Nephron (organoid): ENCODE measurements around the gene PRKCA.
"Not testable (repeated sequence)": the region's sequence is repeated elsewhere in the genome, so short reads cannot be mapped to it uniquely, and the experiment has no call there.

Experiments used
- H3K27ac Mint-ChIP-seq, 3 experiments: 2 replicates each; pipeline ENCODE4 v1.8.0; 2020; ENCODE audit warnings: mixed read lengths in 3 of 3, mild to moderate bottlenecking in 2 of 3, moderate library complexity in 1 of 3
- H3K27me3 Mint-ChIP-seq: 2 replicates; pipeline ENCODE4 v1.8.0; 2021; ENCODE audit warnings: low read depth, mild to moderate bottlenecking, moderate library complexity, mixed read lengths
- H3K36me3 Mint-ChIP-seq: 2 replicates; pipeline ENCODE4 v1.8.0; 2020; ENCODE audit warnings: low read depth, mixed read lengths
- H3K4me1 Mint-ChIP-seq: 2 replicates; pipeline ENCODE4 v1.8.0; 2020; ENCODE audit warnings: mixed read lengths
- H3K4me3 Mint-ChIP-seq, 3 experiments: 2 replicates each; pipeline ENCODE4 v1.8.0; 2020; ENCODE audit warnings: mild to moderate bottlenecking in 3 of 3, mixed read lengths in 3 of 3, moderate library complexity in 2 of 3
- H3K9me3 Mint-ChIP-seq: 2 replicates; pipeline ENCODE4 v1.8.0; 2020; ENCODE audit warnings: mixed read lengths
- TF ChIP-seq, protein P1 (sequence below), 3 experiments: fragments of 200-600 bp; sonication (generic); IDR thresholded peaks; one replicate each; pipeline ENCODE4 v1.5.0; 2021; ENCODE audit warnings: antibody characterized with exemption in 3 of 3; ENCODE audit not compliant: unreplicated experiment in 3 of 3

The PRKCA gene

DNA sequence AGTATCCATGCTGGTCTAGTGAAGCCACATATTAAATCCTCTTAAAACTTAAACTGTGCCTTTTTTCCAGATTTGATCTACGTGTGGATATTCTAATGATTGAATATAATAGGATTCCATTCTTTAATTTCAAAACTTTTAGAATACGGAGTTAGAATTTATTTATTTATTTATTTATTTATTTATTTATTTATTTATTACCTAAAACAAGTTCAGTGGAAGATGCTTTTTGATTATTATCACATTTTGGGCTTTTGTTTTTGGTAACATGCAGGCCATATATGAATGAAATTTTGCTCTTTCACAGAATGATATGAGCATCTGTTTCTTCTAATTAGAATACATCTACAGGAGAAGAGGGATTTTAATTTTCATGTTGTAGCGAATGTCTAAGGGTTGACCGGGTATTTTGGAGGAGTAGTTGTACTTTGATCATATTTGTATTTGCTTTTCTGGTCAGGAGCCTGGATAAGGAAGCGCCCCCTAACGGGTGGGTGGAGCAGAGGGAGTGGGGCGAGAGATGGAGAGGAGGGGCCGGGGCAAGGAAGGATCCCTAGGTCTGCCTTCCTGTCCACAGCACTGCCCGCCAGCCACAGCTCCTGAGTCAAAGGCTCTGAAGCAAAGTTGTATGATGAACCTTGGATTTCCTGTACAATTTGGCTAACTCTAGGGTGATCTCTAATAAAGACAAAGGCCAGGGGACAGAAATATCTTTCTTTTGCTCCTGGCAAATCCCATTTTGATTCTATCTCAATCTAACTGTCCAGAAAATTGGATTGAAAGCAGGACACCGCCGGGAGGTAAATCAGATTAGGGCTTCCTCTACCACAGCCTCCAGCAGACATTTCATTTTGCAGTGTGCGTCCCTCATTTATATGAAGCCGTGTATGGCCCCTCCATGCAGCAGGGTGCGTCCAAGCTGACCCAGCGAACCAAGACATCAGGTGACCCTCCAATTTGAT lies 149.1 kb downstream of the PRKCA start:
- Mint-ChIP-seq H3K36me3 (no peaks in the 10 kb centered on the region), H3K4me3 (no peak overlapping the region), H3K27ac (no peak overlapping the region), H3K27me3 (no peaks in the 10 kb centered on the region), H3K4me1 (peaks cover 11% of the 10 kb centered on the region), H3K9me3 (no peaks in the 10 kb centered on the region)
- TF ChIP-seq, protein P1, sequence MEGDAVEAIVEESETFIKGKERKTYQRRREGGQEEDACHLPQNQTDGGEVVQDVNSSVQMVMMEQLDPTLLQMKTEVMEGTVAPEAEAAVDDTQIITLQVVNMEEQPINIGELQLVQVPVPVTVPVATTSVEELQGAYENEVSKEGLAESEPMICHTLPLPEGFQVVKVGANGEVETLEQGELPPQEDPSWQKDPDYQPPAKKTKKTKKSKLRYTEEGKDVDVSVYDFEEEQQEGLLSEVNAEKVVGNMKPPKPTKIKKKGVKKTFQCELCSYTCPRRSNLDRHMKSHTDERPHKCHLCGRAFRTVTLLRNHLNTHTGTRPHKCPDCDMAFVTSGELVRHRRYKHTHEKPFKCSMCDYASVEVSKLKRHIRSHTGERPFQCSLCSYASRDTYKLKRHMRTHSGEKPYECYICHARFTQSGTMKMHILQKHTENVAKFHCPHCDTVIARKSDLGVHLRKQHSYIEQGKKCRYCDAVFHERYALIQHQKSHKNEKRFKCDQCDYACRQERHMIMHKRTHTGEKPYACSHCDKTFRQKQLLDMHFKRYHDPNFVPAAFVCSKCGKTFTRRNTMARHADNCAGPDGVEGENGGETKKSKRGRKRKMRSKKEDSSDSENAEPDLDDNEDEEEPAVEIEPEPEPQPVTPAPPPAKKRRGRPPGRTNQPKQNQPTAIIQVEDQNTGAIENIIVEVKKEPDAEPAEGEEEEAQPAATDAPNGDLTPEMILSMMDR (IDR thresholded peaks at IDR 0.05; ENCODE audit: unreplicated experiment in 3 of 3) = no peak

GRCh38 chr17:66455060-66455459 lies 152.6 kb downstream of the PRKCA start:
- Mint-ChIP-seq H3K27ac (no peak overlapping the region), H3K4me1 (peaks cover 11% of the 10 kb centered on the region), H3K36me3 (peaks cover 5% of the 10 kb centered on the region), H3K9me3 (peaks cover 2% of the 10 kb centered on the region), H3K27me3 (no peaks in the 10 kb centered on the region), H3K4me3 (no peak overlapping the region)
- TF ChIP-seq, protein P1 (IDR thresholded peaks at IDR 0.05; ENCODE audit: unreplicated experiment in 3 of 3) = no peak

GRCh38 chr17:66457499-66457898 lies 155.1 kb downstream of the PRKCA start:
- H3K27ac Mint-ChIP-seq, H3K36me3 Mint-ChIP-seq, H3K4me1 Mint-ChIP-seq, H3K4me3 Mint-ChIP-seq, H3K27me3 Mint-ChIP-seq, H3K9me3 Mint-ChIP-seq: not testable (repeated sequence)

- Mint-ChIP-seq H3K27ac (no peak overlapping the region), H3K36me3 (peaks cover 5% of the 10 kb centered on the region), H3K4me1 (peaks cover 7% of the 10 kb centered on the region), H3K27me3 (no peaks in the 10 kb centered on the region), H3K4me3 (no peak overlapping the region), H3K9me3 (peaks cover 2% of the 10 kb centered on the region)
- TF ChIP-seq, protein P1 (IDR thresholded peaks at IDR 0.05; ENCODE audit: unreplicated experiment in 3 of 3) = no peak
These were observed 156.4 kb downstream of the PRKCA start for GRCh38 chr17:66458782-66459181.

GRCh38 chr17:66459811-66460270 lies 157.4 kb downstream of the PRKCA start:
- H3K9me3 Mint-ChIP-seq = peaks cover 2% of the 10 kb centered on the region
- H3K4me3 Mint-ChIP-seq = no peak overlapping the region
- H3K4me1 Mint-ChIP-seq = no peaks in the 10 kb centered on the region
- TF ChIP-seq, protein P1 (IDR thresholded peaks at IDR 0.05; ENCODE audit: unreplicated experiment in 3 of 3) = no peak
- peak overlapping the region; percentile 13 to 68 (median 56) for H3K27ac Mint-ChIP-seq
- no peaks in the 10 kb centered on the region for H3K27me3 Mint-ChIP-seq
- peaks cover 5% of the 10 kb centered on the region for H3K36me3 Mint-ChIP-seq

- Mint-ChIP-seq H3K4me1 (no peaks in the 10 kb centered on the region), H3K36me3 (peaks cover 5% of the 10 kb centered on the region), H3K27ac (peak overlapping the region in 1 of 3 experiments; percentile 13), H3K9me3 (peaks cover 2% of the 10 kb centered on the region), H3K4me3 (no peak overlapping the region), H3K27me3 (no peaks in the 10 kb centered on the region)
- TF ChIP-seq, protein P1 (IDR thresholded peaks at IDR 0.05; ENCODE audit: unreplicated experiment in 3 of 3) = no peak
These were observed 158.1 kb downstream of the PRKCA start for GRCh38 chr17:66460558-66460957.
